ENCODE results near the gene INPP5A. TPM values are rescaled to one million over a fixed set of nuclear protein-coding genes. Genes with fewer than 3 reads are reported as not detected.

INPP5A gene
- total and polyA plus RNA-seq, 10 of the 15 experiments (the other 5 are each of a cell fraction or from before 2014, with no cell fraction given) = 0.52 to 15.0 (median 6.3) TPM

- ChIA-PET CTCF (no interaction called here), POLR2A (no interaction called here), RAD21 (ENCODE audit: unreplicated experiment) (no interaction called here), SMC1A (ENCODE audit: uncharacterized antibody, unreplicated experiment) (no interaction called here)
- no peak overlapping the region for H3K9ac ChIP-seq (ENCODE audit: control insufficient read depth, insufficient read depth, low read length)
- no peaks in the 10 kb centered on the region for H3K79me2 ChIP-seq (ENCODE audit: control insufficient read depth, insufficient read depth, low read length)
- in situ Hi-C loops (cut with MboI) = no loop called here
- no peak overlapping the region for H3K4me3 ChIP-seq
- no peak overlapping the region for H2AFZ ChIP-seq (ENCODE audit: control insufficient read depth, low read depth, low read length)
- TF ChIP-seq ESRRA (IDR thresholded peaks at IDR 0.05; ENCODE audit: low read length) (no peak), ZNF592 (IDR thresholded peaks at IDR 0.05) (no peak)
- FAIRE-seq (no peak), DNase-seq (ENCODE audit: low read depth, low spot score) (no peak), ATAC-seq (no peak)
- no peaks in the 10 kb centered on the region; a peak in 2 of 4 replicates for H3K36me3 ChIP-seq (ENCODE audit: control insufficient read depth in 2 of 2, insufficient read depth in 2 of 2, low read length in 1 of 2)
- no TSS peak for BruUV-seq (replicated peaks)
- H3K9me3 ChIP-seq (replicated peaks; ENCODE audit: control insufficient read depth, insufficient read depth, low read length) = no peaks in the 10 kb centered on the region
- H3K27ac ChIP-seq (ENCODE audit: control insufficient read depth, insufficient read depth) = no peak overlapping the region
- intact Hi-C loops (cut with micrococcal nuclease; ENCODE audit: unreplicated experiment) = no loop called here
- WGBS (ENCODE audit: insufficient coverage, insufficient replicate concordance, low lambda C conversion rate, missing lambda C conversion rate) = 95% methylated on average over 10 of the region's 12 CpGs
- no peaks in the 10 kb centered on the region for H4K20me1 ChIP-seq (ENCODE audit: control insufficient read depth, insufficient read depth)
- no peaks in the 10 kb centered on the region for H3K4me1 ChIP-seq (ENCODE audit: control insufficient read depth, insufficient read depth, low read length)
- H3K27me3 ChIP-seq (replicated peaks in 1 of 2; ENCODE audit: control insufficient read depth in 2 of 2, insufficient read depth in 2 of 2, low read length in 1 of 2) = no peaks in the 10 kb centered on the region
- no peak overlapping the region for H3K4me2 ChIP-seq (ENCODE audit: control insufficient read depth, insufficient read depth)
These were observed 133.1 kb downstream of the INPP5A start for GRCh38 chr10:132670546-132671227.

Measured in GM12878 (cell line).